H9 (cell line): ENCODE results near the gene ZFR2. TPM values are rescaled to one million over a fixed set of nuclear protein-coding genes. Genes with fewer than 3 reads are reported as not detected.

Experiments
- DNase-seq: peaks from one replicate; pipeline ENCODE4 v3.0.0-alpha.2; 2017
- H2AFZ ChIP-seq: one replicate; pipeline ENCODE4 v1.6.1; 2013; ENCODE audit warnings: mild to moderate bottlenecking, low read length, control low read depth, moderate library complexity
- H2AK5ac ChIP-seq: 2 replicates; pipeline ENCODE4 v1.6.1; 2013; ENCODE audit warnings: low read length, control low read depth, mixed read lengths; ENCODE audit not compliant: insufficient read length
- H2BK120ac ChIP-seq: one replicate; pipeline ENCODE4 v1.6.1; 2013; ENCODE audit warnings: low read depth, mild to moderate bottlenecking, low read length, control low read depth, inconsistent platforms; ENCODE audit not compliant: poor library complexity, severe bottlenecking
- H2BK12ac ChIP-seq: 2 replicates; pipeline ENCODE4 v1.6.1; 2013; ENCODE audit warnings: low read length, control low read depth, mixed read lengths, low read depth; ENCODE audit not compliant: insufficient read length
- H2BK15ac ChIP-seq: 2 replicates; pipeline ENCODE4 v1.6.1; 2013; ENCODE audit warnings: low read depth, low read length, control low read depth
- H2BK20ac ChIP-seq: one replicate; pipeline ENCODE4 v1.6.1; 2013; ENCODE audit warnings: low read depth, mild to moderate bottlenecking, low read length, control low read depth, inconsistent platforms; ENCODE audit not compliant: poor library complexity, severe bottlenecking
- H2BK5ac ChIP-seq: 2 replicates; pipeline ENCODE4 v1.6.1; 2013; ENCODE audit warnings: low read length, control low read depth, mixed read lengths; ENCODE audit not compliant: insufficient read length
- H3K14ac ChIP-seq: 2 replicates; pipeline ENCODE4 v1.6.1; 2013; ENCODE audit warnings: low read length, control low read depth; ENCODE audit not compliant: insufficient read depth
- H3K18ac ChIP-seq: 2 replicates; pipeline ENCODE4 v1.6.1; 2013; ENCODE audit warnings: low read depth, mild to moderate bottlenecking, mixed read lengths, low read length, control low read depth; ENCODE audit not compliant: insufficient read length
- H3K23ac ChIP-seq: 2 replicates; pipeline ENCODE4 v1.6.1; 2013; ENCODE audit warnings: low read length, control low read depth, mixed read lengths, low read depth; ENCODE audit not compliant: insufficient read length
- H3K23me2 ChIP-seq: 2 replicates; pipeline ENCODE4 v1.6.1; 2013; ENCODE audit warnings: low read depth, mild to moderate bottlenecking, mixed read lengths, low read length, control low read depth; ENCODE audit not compliant: insufficient read length, poor library complexity, severe bottlenecking
- H3K27ac ChIP-seq: 2 replicates; pipeline ENCODE4 v1.5.1; 2013; ENCODE audit warnings: low read length, control low read depth, mixed read lengths, low read depth; ENCODE audit not compliant: insufficient read length
- H3K27me3 ChIP-seq: 2 replicates; pipeline ENCODE4 v1.6.1; 2013; ENCODE audit warnings: low read length, control low read depth, inconsistent platforms; ENCODE audit not compliant: insufficient read depth
- H3K4ac ChIP-seq: 2 replicates; pipeline ENCODE4 v1.6.1; 2013; ENCODE audit warnings: low read depth, mild to moderate bottlenecking, control low read depth, inconsistent platforms, low read length, moderate library complexity
- H3K4me1 ChIP-seq: 2 replicates; pipeline ENCODE4 v1.6.1; 2013; ENCODE audit warnings: low read length, control low read depth, inconsistent platforms; ENCODE audit not compliant: insufficient read depth
- H3K4me2 ChIP-seq: 2 replicates; pipeline ENCODE4 v1.6.1; 2013; ENCODE audit warnings: low read length, control low read depth, mixed read lengths; ENCODE audit not compliant: insufficient read length, insufficient read depth
- H3K56ac ChIP-seq: 2 replicates; pipeline ENCODE4 v1.6.1; 2013; ENCODE audit warnings: low read depth, mild to moderate bottlenecking, mixed read lengths, low read length, control low read depth; ENCODE audit not compliant: insufficient read length
- H3K79me1 ChIP-seq: 2 replicates; pipeline ENCODE4 v1.6.1; 2013; ENCODE audit warnings: low read depth, mild to moderate bottlenecking, moderate library complexity, low read length, control low read depth, inconsistent platforms; ENCODE audit not compliant: insufficient read depth, poor library complexity, severe bottlenecking
- H3K79me2 ChIP-seq: 2 replicates; pipeline ENCODE4 v1.6.1; 2013; ENCODE audit warnings: low read length, control low read depth, inconsistent platforms; ENCODE audit not compliant: insufficient read depth
- H3K9ac ChIP-seq: 2 replicates; pipeline ENCODE4 v1.6.1; 2013; ENCODE audit warnings: low read length, control low read depth, mixed read lengths; ENCODE audit not compliant: insufficient read length; ENCODE audit errors: extremely low read depth
- H3K9me3 ChIP-seq: one replicate; pipeline ENCODE4 v1.6.1; 2013; ENCODE audit warnings: low read depth, low read length, inconsistent platforms; ENCODE audit not compliant: control insufficient read depth
- H3T11ph ChIP-seq: one replicate; pipeline ENCODE4 v1.6.1; 2013; ENCODE audit warnings: mild to moderate bottlenecking, low read length, control low read depth, inconsistent platforms
- H4K20me1 ChIP-seq: one replicate; pipeline ENCODE4 v1.6.1; 2013; ENCODE audit not compliant: control insufficient read depth, insufficient read length, insufficient read depth
- H4K5ac ChIP-seq: 2 replicates; pipeline ENCODE4 v1.6.1; 2013; ENCODE audit warnings: low read depth, mild to moderate bottlenecking, mixed read lengths, low read length, control low read depth; ENCODE audit not compliant: insufficient read length
- H4K8ac ChIP-seq: replicated peaks from 2 replicates; pipeline ENCODE4 v1.6.1; 2013; ENCODE audit warnings: low read length, control low read depth, mixed read lengths, low read depth; ENCODE audit not compliant: insufficient read length
- H4K91ac ChIP-seq: 2 replicates; pipeline ENCODE4 v1.6.1; 2013; ENCODE audit warnings: low read depth, mild to moderate bottlenecking, moderate library complexity, mixed read lengths, low read length, control low read depth; ENCODE audit not compliant: insufficient read length
- H3K27ac Mint-ChIP-seq, 3 experiments: 2 replicates in 2 of 3; 3 replicates in 1 of 3; pipeline ENCODE4 v1.8.0; 2020 to 2021; ENCODE audit warnings: mixed read lengths in 3 of 3, mild to moderate bottlenecking in 1 of 3, moderate library complexity in 1 of 3
- H3K27me3 Mint-ChIP-seq: 2 replicates; pipeline ENCODE4 v1.8.0; 2021; ENCODE audit warnings: low read depth, mild to moderate bottlenecking, moderate library complexity, mixed read lengths
- H3K36me3 Mint-ChIP-seq, 3 experiments: 2 replicates in 2 of 3; 3 replicates in 1 of 3; pipeline ENCODE4 v1.8.0; 2020 to 2021; ENCODE audit warnings: low read depth in 3 of 3, mixed read lengths in 3 of 3; ENCODE audit not compliant: insufficient read depth in 1 of 3
- H3K4me1 Mint-ChIP-seq, 2 experiments: 2 replicates each; pipeline ENCODE4 v1.8.0; 2020; ENCODE audit warnings: mixed read lengths in 2 of 2
- H3K4me3 Mint-ChIP-seq, 2 experiments: 2 replicates in 1 of 2; 3 replicates in 1 of 2; pipeline ENCODE4 v1.8.0; 2020 to 2021; ENCODE audit warnings: mild to moderate bottlenecking in 2 of 2, mixed read lengths in 2 of 2, moderate library complexity in 1 of 2
- H3K9me3 Mint-ChIP-seq, 2 experiments: 2 replicates in 1 of 2; 3 replicates in 1 of 2; pipeline ENCODE4 v1.8.0; 2020; ENCODE audit warnings: mild to moderate bottlenecking in 2 of 2, mixed read lengths in 2 of 2, moderate library complexity in 1 of 2
- WGBS: extraction: QIAGEN DNeasy Blood & Tissue Kit; methylation state at CpG from one replicate; pipeline ENCODE4 v1.1.7; 2013; ENCODE audit warnings: missing lambda C conversion rate, low lambda C conversion rate, mixed read lengths; ENCODE audit not compliant: insufficient read length; ENCODE audit errors: extremely low coverage; 5-methylcytosine and 5-hydroxymethylcytosine counted together
- total RNA-seq: library from RNA; stranded (reverse); gene quantifications from 2 replicates; pipeline ENCODE4 v1.2.1, GENCODE V29; 2021
- TF ChIP-seq, protein P1 (sequence below): fragments of 200-600 bp; sonication (generic); conservative IDR thresholded peaks from 3 replicates; pipeline ENCODE4 v1.8.0; 2021; ENCODE audit warnings: antibody characterized with exemption, mild to moderate bottlenecking

ZFR2 gene
- total RNA-seq, 1 experiment from 2014 or later: 18.3 TPM

DNA sequence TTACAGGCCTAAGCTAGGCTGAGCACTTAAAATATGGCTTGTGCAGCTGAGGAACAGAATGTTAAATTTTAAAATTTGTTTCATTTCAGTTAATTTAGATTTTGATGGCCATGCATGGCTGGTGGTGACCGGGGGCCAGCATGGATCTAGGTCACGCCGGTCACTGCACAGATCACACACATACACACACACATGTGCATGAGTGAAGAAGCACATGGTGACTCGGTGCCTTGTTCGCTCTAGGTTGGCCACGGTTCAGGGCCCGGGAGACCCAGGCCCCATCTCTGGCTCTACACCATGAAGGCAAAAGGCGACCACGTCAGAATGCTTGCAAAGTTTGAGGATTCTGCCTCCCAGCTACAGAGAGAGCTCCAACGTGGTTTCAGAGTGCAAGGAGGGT lies 28.0 kb downstream of the ZFR2 start:
- Histone ChIP-seq H2AFZ (no peak overlapping the region), H3T11ph (no peak overlapping the region), H3K9ac (no peak overlapping the region), H3K18ac (no peak overlapping the region), H4K5ac (no peak overlapping the region), H3K79me1 (no peaks in the 10 kb centered on the region), H3K23ac (no peak overlapping the region), H3K4me1 (no peaks in the 10 kb centered on the region; the same call in 1 of the 2 replicates), H2BK5ac (no peak overlapping the region), H2AK5ac (no peak overlapping the region), H3K9me3 (no peaks in the 10 kb centered on the region), H3K23me2 (no peaks in the 10 kb centered on the region), H3K4me2 (no peak overlapping the region), H4K20me1 (no peaks in the 10 kb centered on the region), H3K14ac (no peak overlapping the region), H3K4ac (no peak overlapping the region), H2BK15ac (no peak overlapping the region), H2BK20ac (no peak overlapping the region), H4K8ac (no peak overlapping the region), H3K27me3 (no peaks in the 10 kb centered on the region), H3K79me2 (no peaks in the 10 kb centered on the region), H3K27ac (no peak overlapping the region), H2BK120ac (no peak overlapping the region), H4K91ac (no peak overlapping the region), H2BK12ac (no peak overlapping the region), H3K56ac (no peak overlapping the region)
- Mint-ChIP-seq H3K4me1 (no peaks in the 10 kb centered on the region), H3K36me3 (peaks cover 0 to 4% (median 4%) of the 10 kb centered on the region in 3 experiments; a peak in 3 of 7 replicates), H3K27ac (no peak overlapping the region; a peak in 1 of 7 replicates), H3K4me3 (no peak overlapping the region), H3K9me3 (peaks cover 13 to 14% of the 10 kb centered on the region in 2 experiments; a peak in 4 of 5 replicates), H3K27me3 (peaks cover 13% of the 10 kb centered on the region)
- DNase-seq: no peak
- TF ChIP-seq, protein P1, sequence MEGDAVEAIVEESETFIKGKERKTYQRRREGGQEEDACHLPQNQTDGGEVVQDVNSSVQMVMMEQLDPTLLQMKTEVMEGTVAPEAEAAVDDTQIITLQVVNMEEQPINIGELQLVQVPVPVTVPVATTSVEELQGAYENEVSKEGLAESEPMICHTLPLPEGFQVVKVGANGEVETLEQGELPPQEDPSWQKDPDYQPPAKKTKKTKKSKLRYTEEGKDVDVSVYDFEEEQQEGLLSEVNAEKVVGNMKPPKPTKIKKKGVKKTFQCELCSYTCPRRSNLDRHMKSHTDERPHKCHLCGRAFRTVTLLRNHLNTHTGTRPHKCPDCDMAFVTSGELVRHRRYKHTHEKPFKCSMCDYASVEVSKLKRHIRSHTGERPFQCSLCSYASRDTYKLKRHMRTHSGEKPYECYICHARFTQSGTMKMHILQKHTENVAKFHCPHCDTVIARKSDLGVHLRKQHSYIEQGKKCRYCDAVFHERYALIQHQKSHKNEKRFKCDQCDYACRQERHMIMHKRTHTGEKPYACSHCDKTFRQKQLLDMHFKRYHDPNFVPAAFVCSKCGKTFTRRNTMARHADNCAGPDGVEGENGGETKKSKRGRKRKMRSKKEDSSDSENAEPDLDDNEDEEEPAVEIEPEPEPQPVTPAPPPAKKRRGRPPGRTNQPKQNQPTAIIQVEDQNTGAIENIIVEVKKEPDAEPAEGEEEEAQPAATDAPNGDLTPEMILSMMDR: no peak
- no CpG with 5 or more reads among the region's 10 CpGs for WGBS
